HepG2 (cell line): ENCODE results near the gene SCGB3A2.

Experiments used
- ELF4 ChIP-seq: sonication (generic); formaldehyde crosslinking; IDR thresholded peaks from 2 replicates; pipeline ENCODE4 v1.5.0; 2020; ENCODE audit warnings: missing genetic modification reagents, mild to moderate bottlenecking, moderate library complexity, borderline replicate concordance
- GABPA ChIP-seq, 2 experiments: IDR thresholded peaks; 2 replicates each; pipeline ENCODE4 v1.6.1; 2011 to 2016; ENCODE audit warnings: low read depth in 2 of 2, low read length in 1 of 2, missing biosample characterization in 1 of 2, missing genetic modification characterization in 1 of 2
- MYNN ChIP-seq: sonication (generic); formaldehyde crosslinking; IDR thresholded peaks from 2 replicates; pipeline ENCODE4 v1.4.0; 2020; ENCODE audit warnings: mild to moderate bottlenecking, low read depth, missing genetic modification reagents
- NFATC3 ChIP-seq: sonication (generic); formaldehyde crosslinking; IDR thresholded peaks from 2 replicates; pipeline ENCODE4 v1.5.1; 2020; ENCODE audit warnings: mild to moderate bottlenecking, missing genetic modification reagents
- SUZ12 ChIP-seq: fragments of 150-350 bp; IDR thresholded peaks from 2 replicates; pipeline ENCODE4 v1.6.1; 2014; ENCODE audit warnings: low read depth, low read length
- ZSCAN29 ChIP-seq: sonication (generic); formaldehyde crosslinking; conservative IDR thresholded peaks from 2 replicates; pipeline ENCODE4 v1.4.0; 2020; ENCODE audit warnings: mild to moderate bottlenecking, missing genetic modification reagents
- TF ChIP-seq, protein P1 (sequence below): sonication (generic); formaldehyde crosslinking; IDR thresholded peaks from 2 replicates; pipeline ENCODE4 v1.5.0; 2020; ENCODE audit warnings: missing genetic modification reagents, mild to moderate bottlenecking, borderline replicate concordance

DNA sequence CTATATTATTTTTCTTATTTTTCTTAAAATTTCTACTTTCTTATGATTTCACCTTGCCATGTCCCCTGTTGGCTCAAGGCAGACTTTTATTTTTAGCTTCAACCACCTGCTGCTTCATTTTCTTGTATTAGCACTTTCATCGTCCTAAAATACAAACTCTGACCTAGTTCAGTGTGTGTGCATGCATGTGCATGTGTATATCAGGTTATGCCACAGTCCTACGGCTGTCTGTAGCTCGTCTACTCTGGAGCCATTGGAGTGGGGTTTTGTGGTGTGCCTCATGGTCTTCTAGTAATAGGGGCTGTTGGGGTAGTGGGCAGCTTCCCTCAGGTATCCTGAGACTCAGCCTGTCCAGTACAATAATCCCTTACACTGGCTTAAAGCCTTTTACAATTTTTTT, 33.7 kb upstream of the SCGB3A2 start:
- TF ChIP-seq ELF4 (no peak), NFATC3 (CRISPR knock-in tag) (no peak), ZSCAN29 (no peak), SUZ12 (no peak), MYNN (CRISPR knock-in tag) (no peak), GABPA (IDR thresholded peaks at IDR 0.05; ENCODE audit: low read depth, low read length) (no peak), GABPA (CRISPR knock-in tag; IDR thresholded peaks at IDR 0.05; ENCODE audit: low read depth) (no peak)
- TF ChIP-seq, protein P1, sequence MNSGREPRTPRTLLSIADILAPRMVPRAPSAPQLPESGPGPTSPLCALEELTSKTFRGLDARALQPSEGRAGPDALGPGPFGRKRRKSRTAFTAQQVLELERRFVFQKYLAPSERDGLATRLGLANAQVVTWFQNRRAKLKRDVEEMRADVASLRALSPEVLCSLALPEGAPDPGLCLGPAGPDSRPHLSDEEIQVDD (CRISPR knock-in tag), result no peak
